Hepatocyte (in vitro differentiated cells): ENCODE measurements around the gene EPB41L4B.

Experiments
- CTCF ChIP-seq: fragments of 200-600 bp; sonication (generic); IDR thresholded peaks from 2 replicates; pipeline ENCODE4 v1.5.1; 2016; ENCODE audit warnings: antibody characterized with exemption, mild to moderate bottlenecking; ENCODE audit not compliant: poor library complexity
- EZH2phosphoT487 ChIP-seq: fragments of 200-600 bp; sonication (generic); IDR thresholded peaks from one replicate; pipeline ENCODE4 v1.6.1; 2018; ENCODE audit warnings: antibody characterized with exemption, mild to moderate bottlenecking, low read depth, moderate library complexity; ENCODE audit not compliant: unreplicated experiment, severe bottlenecking

- TF ChIP-seq CTCF (no peak), EZH2phosphoT487 (no peak)
Observed at GRCh38 chr9:109320331-109320741, 523 bp downstream of the EPB41L4B start.
